GM18951 (cell line): ENCODE measurements around the gene CLSTN1.

Source experiments
- POLR2A ChIP-seq: IDR thresholded peaks from 4 replicates; pipeline ENCODE4 v1.6.1; 2011; ENCODE audit warnings: mild to moderate bottlenecking; ENCODE audit not compliant: insufficient read length, insufficient read depth; ENCODE audit errors: extremely low read depth
- in situ Hi-C: fragments of 300-500 bp; cut with MboI; formaldehyde crosslinking; loops from one replicate; pipeline ENCODE4 v1.12.0; 2022; ENCODE audit warnings: low sequenced_read_pairs, mixed read lengths, inconsistent platforms; ENCODE audit not compliant: unreplicated experiment

CLSTN1 gene

DNA sequence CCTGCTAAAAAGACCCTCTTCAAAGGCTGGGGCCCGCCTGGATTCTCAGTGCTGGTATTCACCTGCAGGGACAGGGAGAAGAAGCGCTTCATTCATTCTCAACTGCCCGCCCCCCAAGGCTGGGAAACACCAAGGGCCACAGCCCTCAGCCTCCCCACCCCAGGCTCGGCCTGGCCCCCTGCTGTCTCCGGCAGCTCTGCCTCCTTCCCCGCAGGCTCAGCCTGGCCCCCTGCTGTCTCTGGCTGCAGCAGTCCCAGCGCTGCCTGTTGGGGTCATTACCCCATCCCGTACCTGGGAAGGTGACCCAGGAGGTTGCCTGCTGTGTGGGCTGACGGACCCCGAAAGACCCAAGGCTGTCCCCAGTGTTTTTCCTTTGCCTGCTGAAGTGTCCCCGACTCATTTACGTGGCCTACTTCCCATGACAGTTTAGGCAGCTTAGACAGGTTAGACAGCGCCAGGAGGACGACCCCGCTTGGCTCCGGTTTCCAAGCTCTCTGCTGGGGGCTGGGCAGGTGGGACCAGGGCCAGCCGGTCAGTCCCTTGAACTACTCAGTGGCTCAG lies 22.9 kb upstream of the CLSTN1 start:
- no peak for TF ChIP-seq POLR2A
- in situ Hi-C loops, result no loop called here

DNA sequence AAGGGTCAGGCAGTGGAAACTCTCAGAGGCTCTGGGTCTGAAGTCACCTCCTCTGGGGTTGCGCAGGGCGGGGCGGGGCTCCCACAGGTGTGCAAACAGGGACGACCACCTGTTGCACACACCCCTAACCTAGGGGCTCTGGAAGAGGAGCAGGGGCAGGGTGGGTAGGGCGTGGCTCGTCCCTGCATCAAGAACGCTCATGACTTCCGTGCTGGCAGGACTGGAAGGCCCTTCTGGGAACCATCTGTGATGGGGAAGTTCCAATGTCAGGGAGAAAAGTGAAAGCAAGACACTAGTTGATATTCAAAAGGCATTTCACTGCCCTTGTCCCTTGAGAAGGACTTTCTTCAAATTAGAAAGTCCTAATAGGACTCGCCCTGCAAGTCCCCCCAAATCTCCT lies 22.1 kb upstream of the CLSTN1 start:
- no peak for TF ChIP-seq POLR2A
- in situ Hi-C loops, result no loop called here

DNA sequence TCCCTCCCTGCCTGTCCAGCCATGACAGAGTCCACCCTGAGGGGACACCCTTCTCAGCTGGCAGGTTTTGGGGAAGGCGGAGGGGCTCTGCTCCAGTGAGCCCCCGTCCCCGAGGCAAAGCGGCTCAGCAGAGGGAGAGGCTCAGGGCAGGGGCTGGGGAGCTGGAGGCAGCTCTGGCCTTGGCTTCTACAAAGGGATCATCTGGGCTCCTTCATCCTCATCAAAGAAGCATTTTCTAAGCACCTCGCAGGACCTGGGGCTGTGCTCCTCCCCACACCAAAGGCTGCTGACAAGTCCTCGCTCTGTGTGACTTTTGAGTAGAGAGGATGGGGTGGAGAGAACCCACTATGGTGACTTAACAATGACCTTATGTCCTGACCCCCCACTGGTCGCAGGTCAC lies 21.0 kb upstream of the CLSTN1 start:
- in situ Hi-C loops, result no loop called here
- no peak for TF ChIP-seq POLR2A

DNA sequence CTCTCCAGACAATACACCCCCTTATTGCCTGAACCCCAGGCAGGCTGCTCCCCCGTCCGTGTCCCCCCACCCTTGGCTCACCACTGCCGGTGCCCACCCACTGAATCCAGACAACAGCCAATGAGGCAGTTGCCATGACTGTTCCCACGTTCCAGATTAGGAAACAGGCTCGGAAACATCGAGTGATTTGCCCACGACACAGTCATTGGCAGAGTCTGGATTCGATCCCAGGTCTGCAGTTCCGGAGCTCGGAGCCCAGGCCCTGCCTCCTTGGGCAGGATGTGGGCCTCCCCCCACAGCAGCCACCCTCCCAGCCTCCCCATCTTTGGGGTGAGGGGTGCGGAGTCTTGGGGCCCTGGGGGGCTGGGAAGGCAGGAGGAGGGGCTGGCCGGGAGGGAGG lies 20.3 kb upstream of the CLSTN1 start:
- in situ Hi-C loops, result no loop called here
- TF ChIP-seq POLR2A, result no peak

DNA sequence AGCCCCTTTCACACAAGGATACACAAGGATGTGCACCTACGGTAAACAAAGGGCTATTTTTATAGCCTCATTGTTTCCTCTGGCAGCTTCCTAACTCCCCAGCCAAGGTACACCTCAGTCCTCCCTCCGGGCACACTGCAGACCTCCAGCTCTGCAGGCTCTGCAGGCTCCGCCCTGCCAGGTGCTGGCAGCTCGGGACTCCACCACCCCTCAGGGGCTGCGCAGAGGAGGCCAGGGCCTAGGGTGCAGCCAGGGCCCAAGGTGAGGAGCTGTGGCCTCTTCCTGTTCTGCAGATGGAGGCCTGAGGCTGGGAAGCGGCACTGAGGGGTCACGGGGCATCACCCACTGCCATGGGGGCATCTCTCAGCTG lies 19.8 kb upstream of the CLSTN1 start:
- in situ Hi-C loops, result no loop called here
- TF ChIP-seq POLR2A, result no peak

DNA sequence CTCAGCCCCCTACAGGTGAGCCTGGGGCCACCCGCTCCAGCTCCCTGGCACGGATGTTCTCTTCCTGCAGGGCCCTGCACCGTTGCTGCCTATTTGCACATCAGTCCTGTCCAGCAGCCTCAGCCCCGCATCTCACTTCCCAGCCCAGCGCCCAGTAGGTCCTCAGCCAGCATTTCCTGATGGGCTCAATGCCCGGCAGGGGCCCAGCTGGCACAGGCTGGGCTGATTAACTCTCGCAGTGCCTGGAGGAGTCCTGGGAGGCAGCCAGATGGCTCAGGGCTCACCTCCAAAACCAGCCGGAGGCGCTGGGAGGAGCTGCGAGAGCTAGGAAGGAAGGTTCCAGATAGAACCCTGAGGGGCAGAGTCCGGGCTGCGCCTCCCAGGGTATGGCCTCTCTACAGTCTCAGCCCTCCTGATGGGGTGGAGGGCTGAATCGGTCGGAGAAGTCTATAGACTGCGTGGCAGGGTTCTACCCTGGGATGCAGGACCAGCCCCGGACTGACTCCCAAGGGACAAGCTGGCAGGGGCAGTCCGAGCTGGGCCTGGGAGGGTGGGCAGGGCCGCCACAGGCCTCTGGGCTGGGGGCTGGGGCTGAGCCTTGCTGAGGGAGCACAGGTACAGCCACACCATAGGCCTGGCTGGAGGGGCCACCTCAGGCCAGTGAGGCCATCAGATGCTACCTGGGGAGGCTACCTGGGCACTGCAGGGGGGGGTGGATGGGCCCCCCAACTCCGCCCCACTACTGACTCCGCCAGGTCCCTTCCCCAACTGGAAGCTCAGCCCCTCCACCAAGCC lies 19.2 kb upstream of the CLSTN1 start:
- no peak for TF ChIP-seq POLR2A

DNA sequence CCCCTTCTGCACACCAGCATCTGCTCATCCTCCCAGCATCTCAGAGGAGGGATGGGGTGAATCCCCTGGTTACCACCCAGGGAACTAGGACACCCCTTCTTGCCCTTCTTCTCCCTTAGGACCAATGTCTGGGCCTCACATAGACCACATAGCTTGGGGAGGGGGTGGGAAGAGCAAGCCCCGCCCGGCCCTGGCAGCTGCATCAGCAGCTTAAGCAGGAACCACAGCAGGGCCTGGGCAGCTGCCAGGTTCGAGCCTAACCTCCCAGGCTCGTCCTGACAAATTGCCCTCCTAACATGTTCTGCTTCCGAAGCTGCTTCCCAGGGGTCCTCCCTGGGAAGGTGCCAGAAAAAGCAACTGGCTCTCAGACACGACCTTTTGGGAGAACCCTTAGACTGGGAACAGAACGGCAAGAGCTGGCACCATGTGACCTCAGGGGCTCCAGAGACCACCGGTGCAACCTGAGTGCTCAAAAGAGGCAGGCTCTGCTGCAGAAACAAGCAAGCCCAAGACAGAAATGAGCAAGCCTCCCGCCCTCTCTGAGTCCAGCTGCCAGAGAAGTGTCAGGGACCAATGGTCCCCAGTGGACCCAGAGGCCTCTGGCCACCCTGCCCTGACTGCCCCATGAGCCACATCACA lies 18.4 kb upstream of the CLSTN1 start:
- in situ Hi-C loops, result no loop called here
- TF ChIP-seq POLR2A, result no peak

More for the DNA sequence above, 19.2 kb upstream of the CLSTN1 start:
- in situ Hi-C loops, result no loop called here

DNA sequence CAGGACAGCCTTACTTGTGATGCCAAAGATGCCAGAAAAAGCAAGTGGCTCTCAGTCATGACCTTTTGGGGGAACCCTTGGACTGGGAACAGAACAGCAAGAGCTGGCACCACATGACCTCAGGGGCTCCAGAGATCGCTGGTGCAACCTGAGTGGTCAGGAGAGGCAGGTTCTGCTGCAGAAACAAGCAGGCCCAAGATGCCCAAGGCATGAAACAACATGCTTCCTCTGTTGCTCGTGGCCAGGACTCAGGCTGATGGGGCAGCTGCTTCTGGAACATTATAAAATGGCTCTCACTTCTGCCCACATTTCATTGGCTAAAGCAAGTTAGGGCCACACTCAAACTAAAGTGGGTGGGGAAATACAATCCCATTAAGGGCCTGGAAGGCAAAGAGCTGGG lies 17.7 kb upstream of the CLSTN1 start:
- no peak for TF ChIP-seq POLR2A
- in situ Hi-C loops, result no loop called here

DNA sequence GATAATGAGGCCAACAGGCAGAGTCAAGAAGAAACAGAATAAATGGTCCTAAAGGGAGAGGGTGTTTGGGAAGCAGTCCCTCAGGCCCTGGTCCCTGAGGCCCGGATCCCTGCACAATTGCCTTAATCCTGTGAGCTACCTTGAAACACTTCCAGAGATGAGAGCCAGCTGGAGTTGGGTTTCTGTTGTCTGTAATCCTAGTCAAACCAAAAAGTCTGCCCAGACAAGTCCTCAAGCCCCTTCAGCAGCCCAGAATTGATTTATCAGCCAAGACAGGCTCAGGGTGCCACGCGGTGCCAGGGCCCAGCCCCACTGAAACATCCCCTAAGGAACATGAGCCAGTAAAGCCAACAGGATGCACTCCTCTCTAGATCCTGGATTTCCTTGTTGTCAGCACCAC lies 16.4 kb upstream of the CLSTN1 start:
- in situ Hi-C loops, result no loop called here

DNA sequence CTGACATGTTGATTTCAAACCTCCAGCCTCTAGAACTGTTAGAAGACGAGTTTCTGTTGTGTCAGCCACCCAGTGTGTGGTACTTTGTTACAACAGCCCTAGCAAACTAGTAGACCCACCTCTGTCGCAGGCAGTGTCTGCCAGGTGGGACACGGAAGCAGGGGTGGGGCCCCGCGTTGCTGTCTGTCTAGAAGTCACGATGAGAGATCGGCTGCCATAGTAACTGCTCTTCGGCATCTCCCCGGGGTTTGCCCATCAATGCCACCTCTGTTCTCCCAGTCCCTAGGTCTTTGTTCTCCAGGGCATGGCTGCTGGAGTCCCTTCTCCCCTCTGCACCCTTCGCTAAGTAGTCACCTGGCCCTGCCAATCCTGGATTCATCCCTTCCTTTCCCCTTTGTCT lies 15.2 kb upstream of the CLSTN1 start:
- no peak for TF ChIP-seq POLR2A
- in situ Hi-C loops, result no loop called here

More for the DNA sequence above, 16.4 kb upstream of the CLSTN1 start:
- no peak for TF ChIP-seq POLR2A

DNA sequence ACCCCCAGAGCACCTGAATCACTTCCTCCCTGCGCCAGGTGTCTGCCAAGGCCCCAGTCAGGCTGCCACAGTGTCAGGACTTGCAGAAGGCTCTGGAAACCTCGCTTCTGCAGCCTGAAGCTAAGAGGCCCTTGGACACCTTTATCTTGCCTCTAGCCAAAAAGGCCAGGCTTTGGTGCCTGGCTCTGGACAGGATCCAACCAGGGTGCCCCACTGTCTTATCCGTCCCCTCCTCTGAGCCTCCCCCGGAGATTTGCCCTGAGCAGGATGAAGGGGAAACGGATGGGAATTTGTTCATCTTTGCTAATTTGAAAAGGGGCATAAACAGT lies 12.8 kb upstream of the CLSTN1 start:
- in situ Hi-C loops, result no loop called here
- no peak for TF ChIP-seq POLR2A

DNA sequence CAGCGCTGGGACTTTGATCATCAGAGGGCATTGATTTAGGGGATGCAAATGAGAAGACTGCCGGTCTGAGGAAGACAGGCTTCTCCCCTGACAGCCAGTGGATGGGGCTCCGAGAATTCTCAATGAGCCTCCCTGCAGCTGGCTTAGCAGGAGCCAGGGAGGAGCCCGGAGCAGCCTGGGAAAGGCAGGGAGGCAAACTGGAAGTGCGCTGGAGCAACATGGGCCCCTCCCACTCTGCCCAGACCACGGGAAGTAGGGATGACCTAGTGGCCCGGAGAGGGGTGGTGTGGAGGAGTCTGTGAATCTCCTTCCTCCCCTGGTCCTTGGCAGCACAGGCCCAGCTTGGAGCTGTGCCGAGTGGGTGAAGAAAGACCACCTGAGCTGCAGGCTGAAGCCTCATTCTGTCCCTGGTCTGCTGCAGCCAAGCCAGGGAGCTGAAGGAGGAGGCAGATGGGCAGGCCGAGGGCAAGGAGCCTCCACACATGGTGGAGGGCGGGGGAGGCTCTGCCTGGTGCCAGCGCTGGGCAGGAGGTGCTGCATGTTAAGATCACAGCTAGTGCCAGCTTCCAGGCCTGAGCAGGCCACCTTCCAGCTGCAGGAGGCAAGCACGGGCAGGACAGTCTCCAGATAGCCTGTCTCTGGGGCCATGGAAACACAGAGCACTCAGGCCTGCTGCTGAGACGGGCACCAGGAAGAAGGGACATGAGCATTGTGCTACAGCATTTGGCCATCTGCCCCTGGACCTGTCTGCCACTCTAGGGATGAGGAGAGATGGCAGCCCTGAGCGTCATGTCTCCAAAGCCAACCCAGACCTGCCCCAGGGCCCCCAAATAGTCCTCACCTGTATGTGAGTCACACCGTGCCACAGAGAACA lies 12.2 kb upstream of the CLSTN1 start:
- TF ChIP-seq POLR2A, result no peak
- in situ Hi-C loops, result no loop called here

DNA sequence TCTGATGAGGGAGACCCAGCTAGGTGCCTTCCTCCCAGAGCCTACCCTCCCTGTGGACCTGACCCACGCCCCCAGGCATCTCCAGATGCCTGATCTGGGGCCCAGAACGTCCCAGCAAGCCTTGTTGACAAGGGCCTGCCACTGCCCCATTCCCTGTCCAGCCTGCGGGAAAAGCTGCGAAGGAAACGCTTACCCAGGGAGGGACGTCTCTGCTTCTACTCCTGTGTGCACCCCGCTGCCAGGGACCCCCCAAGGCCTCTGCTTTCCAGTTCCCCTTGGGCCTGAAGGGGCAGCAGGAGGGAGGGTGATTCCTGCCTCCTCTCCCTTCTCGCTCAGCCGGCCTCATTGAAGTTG lies 11.6 kb upstream of the CLSTN1 start:
- TF ChIP-seq POLR2A, result no peak
- in situ Hi-C loops, result no loop called here
